H1 (cell line): ENCODE results near the gene TRABD2B. TPM values are rescaled to one million over a fixed set of nuclear protein-coding genes. Genes with fewer than 3 reads are reported as not detected.

ENCODE experiments used
- CTCF ChIA-PET: fragments of 300-600 bp; sonication (Branson Sonifier 250); formaldehyde crosslinking; loops from one replicate; lab custom pipeline; 2021; ENCODE audit not compliant: partially characterized antibody; lab: Charles Lee
- POLR2A ChIA-PET: fragments of 300-600 bp; sonication (Branson Sonifier 250); formaldehyde crosslinking; loops from one replicate; lab custom pipeline; 2021; ENCODE audit warnings: inconsistent platforms; ENCODE audit not compliant: partially characterized antibody; lab: Charles Lee
- DNase-seq, 2 experiments: peaks; one replicate each; pipeline versions ENCODE4 v3.0.0 to v3.0.0-alpha.2; 2010 to 2022; ENCODE audit warnings: low spot score in 2 of 2, low read depth in 1 of 2, mixed read lengths in 1 of 2
- FAIRE-seq: peaks from 2 replicates; lab custom pipeline; 2011; peaks lifted over from hg19 to GRCh38; lab: Jason Lieb, UNC
- H2AFZ ChIP-seq: 2 replicates; pipeline ENCODE4 v1.8.1; 2012; ENCODE audit warnings: low read length, inconsistent platforms
- H2AK5ac ChIP-seq: 2 replicates; pipeline ENCODE4 v1.6.1; 2013; ENCODE audit warnings: low read depth, low read length
- H2BK120ac ChIP-seq: replicated peaks from 2 replicates; pipeline ENCODE3; 2013; ENCODE audit warnings: low read depth, low read length, inconsistent platforms
- H2BK12ac ChIP-seq: 2 replicates; pipeline ENCODE4 v1.6.1; 2013; ENCODE audit warnings: low read depth, low read length
- H2BK15ac ChIP-seq: 2 replicates; pipeline ENCODE4 v1.6.1; 2013; ENCODE audit warnings: low read length
- H2BK20ac ChIP-seq: 2 replicates; pipeline ENCODE4 v1.6.1; 2013; ENCODE audit warnings: low read length
- H2BK5ac ChIP-seq: 2 replicates; pipeline ENCODE4 v1.6.1; 2013; ENCODE audit warnings: low read depth, low read length
- H3K14ac ChIP-seq: 2 replicates; pipeline ENCODE4 v1.6.1; 2013; ENCODE audit warnings: inconsistent platforms; ENCODE audit not compliant: insufficient read length
- H3K18ac ChIP-seq: 2 replicates; pipeline ENCODE4 v1.6.1; 2013; ENCODE audit warnings: low read length; ENCODE audit errors: extremely low read depth
- H3K23ac ChIP-seq: 2 replicates; pipeline ENCODE4 v1.6.1; 2013; ENCODE audit warnings: inconsistent platforms; ENCODE audit not compliant: insufficient read length
- H3K23me2 ChIP-seq: 2 replicates; pipeline ENCODE4 v1.6.1; 2013; ENCODE audit warnings: low read depth, low read length
- H3K27ac ChIP-seq: 2 replicates; pipeline ENCODE4 v1.6.1; 2011; ENCODE audit warnings: low read depth, low read length, inconsistent platforms
- H3K27me3 ChIP-seq, 4 experiments: replicated peaks in 1 of 4; 1 replicate in 1 of 4; 2 replicates in 3 of 4; pipeline versions ENCODE4 v1.6.1 to v1.8.1; 2011 to 2013; ENCODE audit warnings: low read length in 3 of 4, mild to moderate bottlenecking in 3 of 4, inconsistent platforms in 2 of 4, mixed read lengths in 2 of 4, moderate library complexity in 1 of 4; ENCODE audit not compliant: control insufficient read depth in 3 of 4, insufficient read depth in 3 of 4; ENCODE audit errors: extremely low read depth in 1 of 4
- H3K36me3 ChIP-seq, 4 experiments: 2 replicates each; pipeline versions ENCODE4 v1.6.1 to v1.8.1; 2011 to 2013; ENCODE audit warnings: mild to moderate bottlenecking in 4 of 4, low read length in 3 of 4, moderate library complexity in 2 of 4, control low read depth in 1 of 4, inconsistent platforms in 1 of 4; ENCODE audit not compliant: insufficient read depth in 4 of 4, control insufficient read depth in 2 of 4
- H3K4ac ChIP-seq: replicated peaks from 2 replicates; pipeline ENCODE3; 2013; ENCODE audit warnings: low read length, low read depth, mixed read lengths, inconsistent platforms; ENCODE audit not compliant: insufficient read length
- H3K4me1 ChIP-seq, 4 experiments: replicated peaks in 1 of 4; 1 replicate in 1 of 4; 2 replicates in 3 of 4; pipeline versions ENCODE4 v1.6.1 to v1.8.1; 2011 to 2013; ENCODE audit warnings: low read length in 3 of 4, inconsistent platforms in 2 of 4, mixed read lengths in 1 of 4; ENCODE audit not compliant: insufficient read depth in 4 of 4, control insufficient read depth in 3 of 4
- H3K4me2 ChIP-seq, 2 experiments: 2 replicates each; pipeline versions ENCODE4 v1.6.1 to v1.8.1; 2011 to 2013; ENCODE audit warnings: low read depth in 2 of 2, low read length in 2 of 2, control low read depth in 1 of 2, inconsistent platforms in 1 of 2, mild to moderate bottlenecking in 1 of 2; ENCODE audit not compliant: insufficient read depth in 1 of 2
- H3K4me3 ChIP-seq, 4 experiments: fragments of 200-600, 300-600 bp in 1 of 4; sonication (generic), shearing (Covaris generic), sonication (Bioruptor Twin) in 1 of 4; 2 replicates each; pipeline versions ENCODE4 v1.5.1 to v1.8.1; 2011 to 2016; ENCODE audit warnings: low read length in 4 of 4, low read depth in 3 of 4, control low read depth in 2 of 4, inconsistent platforms in 2 of 4, mild to moderate bottlenecking in 2 of 4, mixed read lengths in 1 of 4, moderate library complexity in 1 of 4; ENCODE audit not compliant: insufficient read depth in 2 of 4; ENCODE audit errors: extremely low read depth in 1 of 4
- H3K56ac ChIP-seq: replicated peaks from 2 replicates; pipeline ENCODE3; 2013; ENCODE audit warnings: low read depth, mild to moderate bottlenecking, mixed read lengths, low read length, inconsistent platforms; ENCODE audit not compliant: insufficient read length
- H3K79me1 ChIP-seq: 2 replicates; pipeline ENCODE4 v1.6.1; 2013; ENCODE audit warnings: low read depth, low read length, control low read depth
- H3K79me2 ChIP-seq, 2 experiments: 2 replicates each; pipeline versions ENCODE4 v1.6.1 to v1.8.1; 2012 to 2013; ENCODE audit warnings: low read length in 2 of 2, mild to moderate bottlenecking in 2 of 2, inconsistent platforms in 1 of 2; ENCODE audit not compliant: insufficient read depth in 2 of 2, control insufficient read depth in 1 of 2
- H3K9ac ChIP-seq, 4 experiments: replicated peaks in 1 of 4; 1 replicate in 1 of 4; 2 replicates in 3 of 4; pipeline versions ENCODE4 v1.6.1 to v1.8.1; 2011 to 2013; ENCODE audit warnings: low read depth in 3 of 4, low read length in 3 of 4, control low read depth in 2 of 4, mild to moderate bottlenecking in 2 of 4, moderate library complexity in 2 of 4, inconsistent platforms in 1 of 4; ENCODE audit errors: extremely low read depth in 1 of 4
- H3K9me3 ChIP-seq, 2 experiments: 2 replicates each; pipeline versions ENCODE4 v1.6.1 to v1.8.1; 2012 to 2013; ENCODE audit warnings: mild to moderate bottlenecking in 2 of 2, moderate library complexity in 2 of 2, control low read depth in 1 of 2, inconsistent platforms in 1 of 2, low read depth in 1 of 2, low read length in 1 of 2, mixed read lengths in 1 of 2; ENCODE audit not compliant: insufficient read depth in 2 of 2
- H4K20me1 ChIP-seq, 2 experiments: replicated peaks in 1 of 2; 2 replicates each; pipeline versions ENCODE3 to v1.8.1; 2011 to 2013; ENCODE audit warnings: inconsistent platforms in 2 of 2, low read length in 2 of 2, mild to moderate bottlenecking in 1 of 2; ENCODE audit not compliant: insufficient read depth in 2 of 2, control insufficient read depth in 1 of 2
- H4K5ac ChIP-seq: 2 replicates; pipeline ENCODE4 v1.6.1; 2013; ENCODE audit warnings: low read length, low read depth, mixed read lengths, inconsistent platforms; ENCODE audit not compliant: insufficient read length
- H4K8ac ChIP-seq: 2 replicates; pipeline ENCODE4 v1.8.0; 2013; ENCODE audit warnings: mild to moderate bottlenecking, moderate library complexity, low read length, inconsistent platforms; ENCODE audit not compliant: insufficient read depth; ENCODE audit errors: extremely low read depth
- H4K91ac ChIP-seq: replicated peaks from 2 replicates; pipeline ENCODE3; 2013; ENCODE audit warnings: low read length, mixed read lengths, inconsistent platforms; ENCODE audit not compliant: insufficient read length
- CREB1 ChIP-seq: IDR thresholded peaks from 2 replicates; pipeline ENCODE4 v1.6.1; 2012; ENCODE audit warnings: inconsistent platforms
- WGBS, 2 experiments: shearing (Covaris generic) in 1 of 2; methylation state at CpG; one replicate each; pipeline versions ENCODE4 v1.1.6 to v1.1.7; 2013 to 2015; ENCODE audit warnings: low lambda C conversion rate in 2 of 2, mixed read lengths in 2 of 2, inconsistent platforms in 1 of 2, low coverage in 1 of 2, missing lambda C conversion rate in 1 of 2; ENCODE audit not compliant: insufficient replicate concordance in 2 of 2, insufficient coverage in 1 of 2, insufficient read length in 1 of 2; ENCODE audit errors: extremely low coverage in 1 of 2, missing lambda C conversion rate in 1 of 2; 5-methylcytosine and 5-hydroxymethylcytosine counted together
- polyA plus RNA-seq, 7 experiments: library from polyadenylated mRNA; depleted of rRNA in 3 of 7; stranded (reverse) in 5 of 7; unstranded in 2 of 7; fragments of >200 nt in 5 of 7; fragments of 200-250 nt in 2 of 7; gene quantifications; 1 replicate in 5 of 7; 2 replicates in 1 of 7; 4 replicates in 1 of 7; pipeline versions ENCODE4 v1.2.1 to v1.2.3, GENCODE V29; 2011 to 2013; ENCODE audit warnings: missing spikeins in 2 of 7, mixed read lengths in 2 of 7
- total RNA-seq: library from RNA; stranded (reverse); fragmentation: NEBNext Ultra II Directional; extraction: Animal tissue kit (Norgen Biotek cat#: 25700); gene quantifications from 2 replicates; pipeline ENCODE4 v1.2.1, GENCODE V29; 2021

The TRABD2B gene
- total and polyA plus RNA-seq, 2 of the 8 experiments (the other 6 are each of a cell fraction or from before 2014, with no cell fraction given), result 0.95 to 3.4 TPM

GRCh38 chr1:47927165-47927564 lies 70.0 kb downstream of the TRABD2B start:
- H2BK12ac ChIP-seq, result no peak overlapping the region; the same call in 1 of the 2 replicates
- H3K27ac ChIP-seq, result no peak overlapping the region
- H3K4me3 ChIP-seq, result no peak overlapping the region
- DNase-seq (no peak), FAIRE-seq (no peak)
- POLR2A ChIA-PET, result no interaction called here
- H2BK120ac ChIP-seq, result no peak overlapping the region
- CTCF ChIA-PET, result interaction anchor here (0.9 to 1.5 kb wide), 2 partner anchors 25 to 142 kb away, joined by 4 to 5 read pairs; no protein-coding TSS in a partner anchor
- H2AFZ ChIP-seq, result no peak overlapping the region
- no peak overlapping the region for H3K18ac ChIP-seq
- no peak overlapping the region for H2BK5ac ChIP-seq
- no peaks in the 10 kb centered on the region; a peak in 3 of 7 replicates for H3K27me3 ChIP-seq
- no peaks in the 10 kb centered on the region for H3K9me3 ChIP-seq
- H4K8ac ChIP-seq, result no peak overlapping the region
- H4K91ac ChIP-seq, result no peak overlapping the region
- WGBS, 2 experiments, result 96% methylated on average over 6 of the region's 6 CpGs; no CpG with 5 or more reads in 1 of the 2 experiments
- no peak overlapping the region for H2BK15ac ChIP-seq
- no peak overlapping the region for H3K23ac ChIP-seq
- no peak overlapping the region for H4K5ac ChIP-seq
- no peak overlapping the region for H3K14ac ChIP-seq
- H2BK20ac ChIP-seq, result no peak overlapping the region
- H3K4me2 ChIP-seq, result no peak overlapping the region
- no peaks in the 10 kb centered on the region for H3K36me3 ChIP-seq
- no peak overlapping the region for H3K4ac ChIP-seq
- H3K23me2 ChIP-seq, result no peaks in the 10 kb centered on the region
- no peaks in the 10 kb centered on the region; a peak in 1 of 7 replicates for H3K4me1 ChIP-seq
- no peaks in the 10 kb centered on the region for H3K79me2 ChIP-seq
- 0 out of 2 replicates have a peak, but pooled peaks cover 2% of the 10 kb centered on the region for H3K79me1 ChIP-seq
- H3K56ac ChIP-seq, result no peak overlapping the region
- peaks cover 2% of the 10 kb centered on the region in 2 experiments for H4K20me1 ChIP-seq
- H2AK5ac ChIP-seq, result no peak overlapping the region
- H3K9ac ChIP-seq, result no peak overlapping the region
- no peak for TF ChIP-seq CREB1
